Activated CD4-positive, alpha-beta T cell treated with anti-CD3 and anti-CD28 coated beads, Interleukin-2, Interleukin-6, amounts not matched to agents 100 ng/mL and 50 ng/mL, durations not matched to agents 16 hours and 8 hours (primary cell): ENCODE measurements around the gene JUN.

Source experiments
- DNase-seq: peaks from one replicate; pipeline ENCODE4 v3.0.0-alpha.2; 2020

The JUN gene

GRCh38 chr1:58754683-58755467, 29.0 kb downstream of the JUN start:
- DNase-seq, result peak; percentile 59

GRCh38 chr1:58754073-58754613, 29.7 kb downstream of the JUN start:
- no peak for DNase-seq

- DNase-seq, result no peak
These were observed 30.4 kb downstream of the JUN start for GRCh38 chr1:58753431-58753866.

- DNase-seq, result no peak
These were observed 34.2 kb downstream of the JUN start for GRCh38 chr1:58749646-58750045.

DNA sequence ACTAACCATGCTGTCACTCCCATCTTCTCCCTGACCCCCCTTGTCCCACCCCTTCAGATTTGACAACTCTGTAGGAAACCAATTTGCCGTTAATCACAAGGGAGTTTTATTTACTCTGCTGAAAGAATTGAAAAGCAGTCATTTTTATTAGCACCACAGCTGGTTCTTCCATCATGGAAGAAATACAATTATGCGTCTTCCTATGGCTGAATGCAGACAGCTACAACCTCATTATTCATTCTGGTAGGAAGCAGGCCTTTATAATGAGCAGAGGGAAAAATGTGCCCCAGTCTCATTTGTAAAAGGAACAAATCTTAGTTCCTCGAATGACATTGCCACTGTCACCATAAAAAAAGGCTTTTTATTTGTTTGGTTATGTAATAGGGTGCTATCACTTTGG, 35.2 kb downstream of the JUN start:
- DNase-seq, result no peak

GRCh38 chr1:58746757-58747156, 37.1 kb downstream of the JUN start:
- DNase-seq, result no peak

GRCh38 chr1:58746182-58746581, 37.7 kb downstream of the JUN start:
- DNase-seq, result no peak

GRCh38 chr1:58745666-58746065, 38.2 kb downstream of the JUN start:
- DNase-seq, result no peak

DNA sequence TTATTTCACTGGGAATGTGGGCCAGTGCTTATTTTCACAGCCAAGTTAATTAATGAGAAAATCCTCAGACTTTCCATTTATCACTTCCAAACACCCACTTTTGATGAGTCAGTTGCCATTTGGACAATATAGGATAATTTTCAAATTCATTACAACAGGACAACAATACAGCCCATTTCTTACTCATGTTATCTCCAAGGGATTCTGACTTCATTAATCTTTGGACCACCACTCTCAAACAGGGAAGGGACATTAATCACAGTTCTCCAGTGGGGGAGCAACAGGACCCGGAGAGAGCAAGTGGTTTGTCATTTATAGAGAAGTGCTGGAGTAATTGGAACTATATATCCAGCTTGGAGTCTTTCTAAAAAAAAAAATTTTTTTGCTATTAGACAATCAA, 38.7 kb downstream of the JUN start:
- DNase-seq, result no peak

GRCh38 chr1:58741678-58742553, 41.9 kb downstream of the JUN start:
- no peak for DNase-seq

DNA sequence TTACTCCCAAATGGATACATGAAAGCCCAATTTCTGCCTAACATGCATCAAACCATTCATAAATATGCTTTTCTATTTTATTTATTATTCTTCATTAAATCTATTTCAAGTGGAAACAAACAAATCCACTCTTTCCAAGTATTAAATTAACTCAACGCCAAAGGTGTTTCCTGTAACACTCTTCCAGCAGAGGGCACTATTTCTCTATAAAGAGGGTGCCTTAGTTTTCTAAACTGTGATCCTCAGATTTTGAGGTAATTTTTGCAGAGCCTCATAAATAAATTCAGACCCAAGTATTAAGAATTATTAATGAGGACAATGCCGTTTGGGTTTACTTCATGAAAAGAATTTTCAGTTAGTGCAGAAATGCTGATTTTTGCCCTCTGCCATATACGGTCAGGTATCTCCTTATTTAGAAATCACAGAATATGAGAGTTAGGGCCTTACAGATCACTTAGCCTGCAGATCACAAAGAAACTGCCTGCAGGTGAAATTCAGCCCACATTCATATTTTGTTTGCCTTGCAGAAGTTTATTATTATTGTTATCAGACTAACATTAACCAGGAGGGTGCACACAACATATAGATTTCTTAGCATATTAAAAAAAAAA, 43.9 kb downstream of the JUN start:
- peak; percentile 72 for DNase-seq

DNA sequence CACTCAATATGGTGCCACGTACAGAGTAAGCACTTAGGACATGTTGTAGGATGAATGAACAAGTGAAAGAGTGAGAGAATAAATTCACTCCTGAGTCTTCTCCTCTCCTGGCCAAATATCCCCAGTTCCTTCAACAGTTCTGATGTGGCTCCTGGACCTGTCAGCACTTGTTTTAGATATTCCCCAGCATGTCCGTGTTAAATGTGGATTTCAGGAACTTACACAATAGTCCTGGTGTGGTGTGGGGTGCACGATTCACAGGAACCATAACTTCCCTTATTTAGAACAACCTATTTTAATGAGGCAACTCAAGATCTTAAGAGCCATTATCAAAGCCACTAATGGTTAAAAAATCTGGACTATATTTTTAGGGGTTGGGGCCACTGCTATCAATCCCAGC, 45.0 kb downstream of the JUN start:
- no peak for DNase-seq

DNA sequence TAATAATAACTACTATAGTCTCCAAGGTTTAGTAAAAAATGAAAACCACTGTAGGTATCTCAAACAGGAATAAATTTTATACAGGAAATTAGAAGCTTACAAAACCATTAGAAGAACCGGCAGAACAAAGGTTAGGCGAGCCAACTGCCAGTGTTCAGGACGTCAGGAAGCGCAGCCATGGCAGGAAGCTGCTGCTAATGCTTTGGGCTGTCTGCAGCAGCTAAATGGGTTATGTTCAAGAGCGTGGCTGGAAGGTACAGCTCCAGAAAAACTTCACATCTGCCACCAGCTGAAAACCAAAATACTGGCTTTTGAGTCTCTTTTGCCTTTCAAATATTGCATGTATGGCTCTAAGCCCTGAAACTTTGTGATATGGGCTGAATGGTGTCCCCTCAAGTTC, 48.3 kb downstream of the JUN start:
- DNase-seq, result no peak

DNA sequence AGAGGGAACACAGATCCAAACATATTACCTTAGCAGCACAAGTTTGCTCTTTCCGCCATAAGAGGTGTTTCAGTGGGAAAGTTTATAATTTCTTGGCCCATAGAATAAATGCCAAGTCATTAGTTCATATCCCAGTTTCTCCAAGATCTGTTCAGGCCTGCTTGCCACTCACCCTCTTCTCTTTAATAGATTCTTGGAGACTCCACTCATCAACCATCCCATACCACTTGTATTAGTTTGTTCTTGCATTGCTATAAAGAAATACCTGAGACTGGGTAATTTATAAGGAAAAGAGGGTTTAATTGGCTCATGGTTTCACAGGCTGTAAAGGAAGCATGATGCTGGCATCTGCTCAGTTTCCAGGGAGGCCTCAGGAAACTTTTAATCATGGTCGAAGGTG, 49.2 kb downstream of the JUN start:
- DNase-seq, result no peak

DNA sequence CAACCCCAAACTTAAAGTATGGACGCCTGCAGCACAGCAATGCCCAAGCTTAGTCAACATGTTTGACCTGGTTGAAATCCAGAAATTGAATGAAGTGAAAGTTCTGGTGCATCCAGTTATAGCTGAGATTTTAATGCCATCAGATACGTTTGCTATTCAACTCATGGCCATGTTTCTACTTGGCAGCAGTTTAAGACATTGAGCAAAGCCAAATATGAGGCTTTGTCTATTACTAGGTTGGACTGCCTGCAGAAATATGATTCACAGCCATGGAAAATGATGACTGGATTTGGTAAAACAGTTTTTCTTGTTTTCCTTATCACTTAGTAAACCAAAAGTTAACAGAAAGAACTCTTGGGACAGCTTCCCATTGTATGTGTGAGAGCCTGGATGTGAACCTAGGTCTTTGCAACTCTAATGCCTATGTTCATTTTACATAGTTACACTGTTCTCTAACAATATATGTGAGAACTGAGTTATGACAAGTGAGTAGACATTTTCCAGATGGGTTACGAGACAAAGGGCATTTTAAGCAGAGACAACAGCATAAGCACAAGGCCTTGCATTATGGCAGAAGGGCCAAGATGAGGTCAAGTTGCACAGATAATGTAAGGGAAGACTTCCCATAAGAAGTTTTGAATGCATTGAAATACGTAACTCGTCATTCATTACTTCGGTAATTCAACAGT, 51.6 kb downstream of the JUN start:
- no peak for DNase-seq
